Measurements from ENCODE around the gene BID.

DNA sequence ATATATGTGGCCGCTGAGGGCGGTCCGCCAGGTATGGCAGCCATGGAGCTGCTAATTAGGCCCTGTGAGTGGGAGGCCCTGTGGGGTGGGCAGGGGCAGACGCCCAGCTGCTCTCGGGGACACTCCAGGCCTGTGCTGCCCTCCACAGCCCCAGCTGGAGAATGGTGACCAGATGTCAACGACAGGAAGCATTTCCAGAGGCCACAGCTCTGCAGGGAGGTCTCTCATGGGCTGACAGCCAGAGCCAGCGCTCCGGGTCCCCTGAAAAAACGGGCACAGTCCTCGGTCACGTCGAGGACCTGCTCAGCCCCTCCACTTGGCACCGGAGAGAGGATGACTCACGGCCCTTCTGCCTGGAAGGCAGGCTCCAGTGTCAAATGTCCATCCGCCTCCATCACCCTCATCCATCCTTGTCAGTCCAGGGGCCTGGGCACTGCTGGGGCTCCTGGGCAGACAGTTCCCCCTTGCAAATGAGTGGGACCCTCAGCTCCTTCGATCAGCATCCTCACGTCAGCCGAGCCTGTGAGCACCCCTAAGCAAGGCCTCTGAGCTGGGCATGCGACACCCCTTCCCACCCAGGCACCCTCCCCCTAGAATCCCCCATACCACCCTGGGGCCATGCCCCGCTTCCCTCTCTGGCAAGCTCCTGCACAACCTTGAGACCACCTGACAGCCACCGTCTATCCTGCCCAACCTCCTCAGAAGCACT is 1.9 kb downstream of the BID start:
- no peak for TF ChIP-seq ZNF70 (CRISPR knock-in tag; IDR thresholded peaks at IDR 0.05)
- TF ChIP-seq ZFP3 (CRISPR knock-in tag; IDR thresholded peaks at IDR 0.05), result no peak
- TF ChIP-seq, protein P1, sequence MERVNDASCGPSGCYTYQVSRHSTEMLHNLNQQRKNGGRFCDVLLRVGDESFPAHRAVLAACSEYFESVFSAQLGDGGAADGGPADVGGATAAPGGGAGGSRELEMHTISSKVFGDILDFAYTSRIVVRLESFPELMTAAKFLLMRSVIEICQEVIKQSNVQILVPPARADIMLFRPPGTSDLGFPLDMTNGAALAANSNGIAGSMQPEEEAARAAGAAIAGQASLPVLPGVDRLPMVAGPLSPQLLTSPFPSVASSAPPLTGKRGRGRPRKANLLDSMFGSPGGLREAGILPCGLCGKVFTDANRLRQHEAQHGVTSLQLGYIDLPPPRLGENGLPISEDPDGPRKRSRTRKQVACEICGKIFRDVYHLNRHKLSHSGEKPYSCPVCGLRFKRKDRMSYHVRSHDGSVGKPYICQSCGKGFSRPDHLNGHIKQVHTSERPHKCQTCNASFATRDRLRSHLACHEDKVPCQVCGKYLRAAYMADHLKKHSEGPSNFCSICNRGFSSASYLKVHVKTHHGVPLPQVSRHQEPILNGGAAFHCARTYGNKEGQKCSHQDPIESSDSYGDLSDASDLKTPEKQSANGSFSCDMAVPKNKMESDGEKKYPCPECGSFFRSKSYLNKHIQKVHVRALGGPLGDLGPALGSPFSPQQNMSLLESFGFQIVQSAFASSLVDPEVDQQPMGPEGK (CRISPR knock-in tag; IDR thresholded peaks at IDR 0.05; ENCODE audit: borderline replicate concordance), result no peak
- TF ChIP-seq ARNTL (CRISPR knock-in tag; IDR thresholded peaks at IDR 0.05; ENCODE audit: borderline replicate concordance, low read depth), result no peak
- TF ChIP-seq RARB (CRISPR knock-in tag; IDR thresholded peaks at IDR 0.05), result no peak

Data from SK-N-SH treated with all-trans-retinoic acid at 6 μM for 48 hours (cell line).